ENCODE data around the gene BTNL8. TPM values are rescaled to one million over a fixed set of nuclear protein-coding genes. Genes with fewer than 3 reads are reported as not detected.

The BTNL8 gene
- total RNA-seq, 2 donors from 2014 or later: 0.21 TPM; not detected in 1

DNA sequence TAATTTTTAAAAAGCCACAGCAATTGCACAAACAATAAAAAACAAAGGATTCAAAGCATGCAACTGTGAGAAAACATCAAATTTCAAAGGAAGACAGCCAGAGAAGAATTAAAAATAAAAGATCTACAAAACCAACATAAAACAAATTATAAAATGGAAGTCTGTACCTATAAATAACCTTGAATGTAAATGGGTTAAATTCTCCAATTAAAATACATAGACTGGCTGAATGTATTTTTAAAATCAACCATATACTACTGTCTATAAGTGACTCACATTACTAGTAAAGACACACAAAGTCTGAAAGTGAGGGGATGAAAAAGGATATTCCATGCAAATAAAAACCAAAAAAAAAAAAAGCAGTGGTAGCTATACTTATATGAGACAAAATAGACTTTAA is 33.7 kb downstream of the BTNL8 start:
- intact Hi-C loops (cut with DNase I): no loop called here
- DNase-seq (no peak), ATAC-seq (no peak)

DNA sequence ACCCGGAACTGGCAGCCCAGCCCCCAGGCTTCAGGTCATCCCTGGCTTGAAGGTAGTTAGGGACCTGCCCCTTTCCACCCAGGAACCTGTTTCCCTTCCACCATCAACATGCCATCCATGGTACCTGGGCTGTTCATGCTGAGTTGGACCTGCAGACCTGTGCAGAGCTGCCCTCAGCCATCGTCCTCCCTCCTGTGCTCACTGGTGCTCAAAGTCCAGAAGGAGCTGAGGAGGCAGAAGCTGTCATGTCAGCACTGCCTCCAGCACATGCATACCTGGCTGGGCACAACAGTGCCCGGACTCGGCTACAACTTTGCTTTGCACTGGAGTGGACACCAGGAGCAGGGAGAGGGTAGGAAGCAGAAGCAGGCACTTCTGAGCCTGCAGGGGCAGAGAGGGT is 36.2 kb downstream of the BTNL8 start:
- DNase-seq (no peak), ATAC-seq (no peak)
- intact Hi-C loops (cut with DNase I): no loop called here

DNA sequence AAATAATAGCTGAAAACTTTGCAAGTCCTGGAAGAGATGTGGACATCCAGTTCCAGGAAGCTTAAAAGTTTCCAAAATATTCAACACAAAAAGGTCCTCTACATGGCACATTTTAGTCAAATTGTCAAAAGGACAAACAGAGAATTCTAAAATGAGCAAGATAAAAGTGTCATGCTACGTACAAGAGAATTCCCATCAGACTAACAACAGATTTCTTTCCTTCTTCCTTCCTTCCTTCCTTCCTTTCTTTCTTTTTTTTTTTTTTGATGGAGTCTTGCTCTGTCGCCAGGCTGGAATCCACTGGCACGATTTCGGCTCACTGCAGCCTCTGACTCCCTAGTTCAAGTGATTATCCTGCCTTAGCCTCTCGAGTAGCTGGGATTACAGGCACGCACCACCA is 39.3 kb downstream of the BTNL8 start:
- DNase-seq: no peak
- intact Hi-C loops (cut with DNase I): no loop called here
- ATAC-seq: no peak

DNA sequence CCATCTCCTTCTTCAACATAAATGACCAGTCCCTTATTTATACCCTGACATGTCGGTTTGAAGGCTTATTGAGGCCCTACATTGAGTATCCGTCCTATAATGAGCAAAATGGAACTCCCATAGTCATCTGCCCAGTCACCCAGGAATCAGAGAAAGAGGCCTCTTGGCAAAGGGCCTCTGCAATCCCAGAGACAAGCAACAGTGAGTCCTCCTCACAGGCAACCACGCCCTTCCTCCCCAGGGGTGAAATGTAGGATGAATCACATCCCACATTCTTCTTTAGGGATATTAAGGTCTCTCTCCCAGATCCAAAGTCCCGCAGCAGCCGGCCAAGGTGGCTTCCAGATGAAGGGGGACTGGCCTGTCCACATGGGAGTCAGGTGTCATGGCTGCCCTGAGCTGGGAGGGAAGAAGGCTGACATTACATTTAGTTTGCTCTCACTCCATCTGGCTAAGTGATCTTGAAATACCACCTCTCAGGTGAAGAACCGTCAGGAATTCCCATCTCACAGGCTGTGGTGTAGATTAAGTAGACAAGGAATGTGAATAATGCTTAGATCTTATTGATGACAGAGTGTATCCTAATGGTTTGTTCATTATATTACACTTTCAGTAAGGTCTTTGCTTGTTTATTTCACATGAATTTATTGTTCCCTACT is 51.5 kb downstream of the BTNL8 start:
- no peak for ATAC-seq
- no peak for DNase-seq
- intact Hi-C loops (cut with DNase I): no loop called here

DNA sequence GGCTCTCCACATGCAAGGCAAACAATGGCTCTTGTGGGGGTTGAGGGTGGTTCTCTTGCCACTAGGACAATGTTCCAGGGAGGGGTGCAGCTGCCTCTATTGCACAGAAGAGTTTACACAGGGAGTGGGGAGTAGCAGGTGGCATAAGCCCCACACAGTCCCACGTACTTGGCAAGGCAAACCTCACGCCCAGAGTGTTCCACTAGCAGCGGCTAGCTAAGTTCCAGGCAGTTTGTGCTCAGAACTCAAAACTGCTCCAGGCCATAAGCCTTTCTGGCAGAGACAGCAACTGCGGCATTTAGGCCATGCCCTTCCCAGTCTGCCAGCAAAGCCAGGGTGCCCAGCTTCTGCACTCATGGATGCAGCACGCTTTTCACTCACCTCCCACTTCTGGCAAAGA is 60.7 kb downstream of the BTNL8 start:
- intact Hi-C loops (cut with DNase I): no loop called here
- ATAC-seq (no peak), DNase-seq (no peak)

DNA sequence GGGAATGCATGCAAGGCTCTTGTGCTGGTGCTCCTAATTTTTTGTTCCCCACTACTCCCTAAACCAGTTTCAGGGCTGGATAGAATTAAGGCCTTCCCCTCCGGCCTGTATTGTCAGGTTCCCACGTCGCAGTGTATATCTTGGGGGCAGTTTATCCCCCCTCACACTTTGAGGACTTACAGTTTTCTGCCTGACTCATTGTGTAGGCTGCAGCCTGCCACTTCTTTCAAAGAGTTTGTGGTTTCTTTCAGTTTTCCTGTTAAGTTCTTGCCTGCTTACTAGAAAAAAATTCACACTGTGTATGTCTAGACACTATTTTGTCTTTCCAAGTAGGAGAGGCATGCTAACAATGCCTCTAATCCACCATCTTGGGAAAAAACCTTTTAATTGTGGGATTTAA is 61.2 kb downstream of the BTNL8 start:
- DNase-seq (no peak), ATAC-seq (no peak)
- intact Hi-C loops (cut with DNase I): no loop called here

DNA sequence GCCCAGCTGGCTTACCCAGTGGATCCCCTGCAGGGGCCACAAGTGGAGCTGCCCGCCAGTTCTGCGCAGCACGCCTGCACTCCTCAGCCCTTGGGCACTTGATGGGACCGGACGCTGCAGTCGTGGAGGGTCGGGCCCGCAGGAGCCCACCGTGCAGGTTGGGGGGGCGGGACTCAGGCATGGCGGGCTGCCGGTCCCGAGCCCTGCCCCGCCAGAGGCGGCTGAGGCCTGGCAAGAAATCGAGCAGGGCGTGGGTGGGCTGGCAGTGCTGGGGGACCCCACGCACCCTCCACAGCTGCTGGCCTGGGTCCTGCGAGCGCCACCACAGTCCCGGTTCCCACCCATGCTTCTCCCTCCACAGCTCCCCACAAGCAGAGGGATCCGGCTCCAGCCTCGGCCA is 70.4 kb downstream of the BTNL8 start:
- no peak for ATAC-seq
- no peak for DNase-seq
- intact Hi-C loops (cut with DNase I): no loop called here

DNA sequence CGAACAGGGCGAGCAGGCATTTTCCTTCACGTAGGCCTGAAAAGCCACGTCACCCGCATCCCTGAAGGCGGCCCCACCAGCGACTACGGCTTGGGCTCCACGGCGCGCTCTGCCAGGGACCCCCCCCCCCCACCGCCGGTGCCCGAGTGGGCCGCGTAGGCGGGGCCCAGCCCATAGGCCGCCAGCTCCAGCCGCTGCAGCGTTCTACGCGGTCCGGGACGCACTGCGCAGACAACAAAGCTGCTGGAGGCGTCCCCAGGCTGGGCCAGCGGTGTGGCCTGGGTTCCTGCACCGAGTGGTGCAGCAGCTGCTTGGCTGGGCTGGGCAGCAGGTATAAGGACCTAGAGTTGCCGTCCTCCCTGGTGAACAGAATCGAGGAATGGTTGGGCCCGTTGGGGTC is 71.4 kb downstream of the BTNL8 start:
- ATAC-seq: no peak
- intact Hi-C loops (cut with DNase I): no loop called here
- no peak for DNase-seq

DNA sequence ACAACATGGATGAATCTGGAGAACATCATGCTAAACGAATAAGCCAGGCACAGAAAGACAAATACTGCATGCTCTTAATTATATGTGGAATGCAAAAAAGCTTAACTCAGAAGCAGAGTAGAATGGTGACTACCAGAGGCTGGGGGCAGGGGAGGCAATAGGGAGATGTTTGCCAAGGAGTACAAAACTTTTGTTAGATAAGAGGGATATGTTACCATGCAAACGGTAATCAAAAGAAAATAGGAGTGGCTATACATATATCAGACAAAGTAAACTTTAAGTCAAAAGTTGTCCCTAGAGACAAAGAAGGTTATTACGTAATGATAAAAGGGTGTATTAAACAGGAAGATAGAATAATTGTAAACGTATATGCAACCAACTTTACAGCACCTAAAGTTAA is 71.9 kb downstream of the BTNL8 start:
- DNase-seq (no peak), ATAC-seq (no peak)
- intact Hi-C loops (cut with DNase I): no loop called here

DNA sequence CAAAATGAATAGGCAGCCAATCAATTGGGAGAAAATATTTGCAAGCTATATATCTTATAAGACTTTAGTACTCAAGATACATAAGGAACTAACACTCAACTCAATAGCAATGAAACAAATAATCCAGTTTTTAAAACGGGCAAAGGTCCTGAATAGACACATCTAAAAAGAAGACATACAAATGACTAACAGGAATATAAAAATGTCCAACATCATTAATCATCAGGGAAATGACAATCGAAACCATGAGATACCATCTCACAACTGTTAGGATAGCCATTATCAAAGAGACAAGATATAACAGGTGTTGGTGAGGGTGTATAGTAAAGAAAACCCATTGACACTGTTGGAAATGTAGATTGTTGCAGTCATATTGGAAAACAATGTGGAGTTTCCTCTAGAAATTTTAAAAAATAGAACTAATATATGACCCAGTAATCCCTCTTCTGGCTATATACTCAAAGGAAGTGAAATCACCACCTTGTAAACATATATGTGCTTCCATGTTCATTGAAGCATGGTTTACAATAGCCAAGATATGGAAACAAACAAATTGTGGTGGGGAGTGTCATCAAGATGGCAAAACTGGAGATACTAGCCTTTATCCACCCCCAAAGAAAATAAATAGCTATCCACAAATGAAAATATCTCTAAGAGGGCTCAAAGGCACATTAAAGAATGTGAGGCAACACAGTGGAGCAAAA is 75.8 kb downstream of the BTNL8 start:
- no peak for DNase-seq
- intact Hi-C loops (cut with DNase I): no loop called here
- no peak for ATAC-seq

DNA sequence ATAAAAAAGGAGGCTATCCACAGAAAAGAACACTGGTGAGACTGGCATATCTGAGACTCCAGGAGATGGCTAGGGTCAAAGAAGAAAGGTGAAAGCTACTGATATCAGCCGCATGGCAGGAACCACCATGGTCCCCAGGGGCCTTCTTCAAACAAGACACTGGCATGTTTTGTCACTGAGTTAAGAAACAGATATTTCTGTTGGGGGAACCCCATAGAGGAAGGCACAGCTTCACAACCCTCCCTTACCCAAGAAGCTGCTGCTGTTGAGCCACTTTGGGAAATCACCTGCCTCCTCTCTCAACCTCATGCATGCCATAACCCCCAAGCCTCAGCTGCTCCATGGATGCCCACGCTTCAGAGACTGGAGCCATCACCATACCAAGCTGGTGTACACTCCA is 76.4 kb downstream of the BTNL8 start:
- ATAC-seq (no peak), DNase-seq (no peak)
- intact Hi-C loops (cut with DNase I): no loop called here

DNA sequence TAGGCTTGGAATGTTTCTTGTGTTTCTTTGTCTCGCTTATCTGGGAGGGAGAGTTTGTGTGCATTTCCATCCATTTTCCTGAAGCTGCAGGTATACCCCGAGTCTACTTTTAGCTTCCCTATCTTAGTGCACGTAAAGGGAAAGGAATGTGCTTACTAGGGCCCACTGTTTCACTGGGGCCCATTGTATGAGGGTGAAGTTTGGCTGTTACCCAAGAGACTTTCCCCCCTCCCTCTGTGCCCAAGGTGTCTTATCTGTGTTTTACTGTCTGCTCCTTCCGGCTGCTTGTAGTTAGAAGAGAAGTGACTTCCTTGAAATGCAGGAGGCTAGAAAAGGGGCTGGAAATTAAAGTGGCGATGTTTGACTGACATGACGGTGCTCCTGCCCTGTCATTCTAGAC is 77.6 kb downstream of the BTNL8 start:
- no peak for ATAC-seq
- intact Hi-C loops (cut with DNase I): no loop called here

DNA sequence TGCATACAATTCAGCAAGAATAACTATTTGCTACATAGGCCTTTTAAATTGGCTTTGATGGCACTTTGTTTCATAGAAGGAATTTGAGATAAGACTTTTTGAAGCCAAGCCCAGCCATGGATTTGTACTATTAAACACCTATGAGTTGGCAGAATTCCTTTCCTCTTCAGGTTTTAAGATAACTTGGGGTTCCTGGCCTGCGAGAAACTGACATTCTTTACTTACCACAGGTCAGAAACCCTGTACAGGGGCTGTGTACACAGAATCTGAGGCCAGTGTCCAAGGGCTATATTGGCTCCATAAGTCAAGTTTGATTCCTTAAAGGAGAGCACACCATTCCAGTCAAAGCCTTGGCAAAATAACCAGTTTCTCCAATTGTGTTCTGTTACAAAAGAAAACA is 78.9 kb downstream of the BTNL8 start:
- DNase-seq: no peak
- intact Hi-C loops (cut with DNase I): no loop called here
- ATAC-seq: no peak

More for the DNA sequence above, 77.6 kb downstream of the BTNL8 start:
- DNase-seq: no peak

DNA sequence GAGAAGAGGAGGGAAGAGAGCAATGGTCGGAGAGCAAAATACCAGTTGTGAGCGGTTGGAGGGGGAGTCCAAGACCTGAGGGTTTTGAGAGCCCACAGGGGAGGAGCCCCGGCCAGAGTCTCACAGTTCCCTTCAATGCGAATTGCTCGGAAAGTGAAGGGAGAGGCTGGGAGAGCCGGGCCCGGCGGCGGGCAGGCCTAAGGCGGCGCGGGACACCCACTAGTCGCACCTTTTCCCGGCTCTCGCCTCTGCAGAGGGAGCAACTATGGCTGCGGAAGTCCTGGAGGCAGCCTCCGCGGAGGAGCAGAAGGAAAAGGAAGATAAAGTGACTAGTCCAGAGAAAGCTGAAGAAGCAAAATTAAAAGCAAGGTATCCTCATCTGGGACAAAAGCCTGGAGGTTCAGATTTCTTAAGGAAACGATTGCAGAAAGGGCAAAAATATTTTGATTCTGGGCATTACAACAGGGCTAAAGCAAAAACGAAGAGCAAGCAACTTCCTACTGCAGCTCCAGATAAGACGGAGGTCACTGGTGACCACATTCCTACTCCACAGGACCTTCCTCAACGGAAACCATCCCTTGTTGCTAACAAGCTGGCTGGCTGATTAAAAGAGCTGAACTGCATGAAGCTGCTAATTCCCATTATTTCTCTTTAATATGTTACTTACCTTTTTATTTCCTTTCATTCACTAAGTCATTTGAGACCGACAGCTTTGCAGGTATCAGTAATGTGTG is 83.2 kb downstream of the BTNL8 start:
- no peak for ATAC-seq
- no peak for DNase-seq
- intact Hi-C loops (cut with DNase I): no loop called here

DNA sequence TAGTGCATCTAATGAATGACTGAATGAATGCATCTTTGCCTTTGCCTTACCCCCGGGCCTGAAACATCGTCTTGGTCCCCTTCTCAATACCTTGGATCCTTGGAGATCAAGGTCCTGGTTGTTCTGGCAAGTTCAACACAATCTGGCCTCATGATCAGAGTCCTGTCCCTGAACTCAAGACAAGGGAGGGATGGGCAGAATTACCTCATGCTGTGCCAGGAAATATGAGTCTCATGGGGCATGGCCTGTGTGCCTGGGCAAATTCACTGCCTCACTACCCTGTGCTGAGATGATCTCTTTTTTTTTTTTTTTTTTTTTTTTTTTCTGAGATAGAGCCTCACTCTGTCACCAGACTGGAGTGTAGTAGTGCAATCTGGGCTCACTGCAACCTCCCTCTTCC is 89.1 kb downstream of the BTNL8 start:
- intact Hi-C loops (cut with DNase I): no loop called here
- DNase-seq (no peak), ATAC-seq (no peak)

DNA sequence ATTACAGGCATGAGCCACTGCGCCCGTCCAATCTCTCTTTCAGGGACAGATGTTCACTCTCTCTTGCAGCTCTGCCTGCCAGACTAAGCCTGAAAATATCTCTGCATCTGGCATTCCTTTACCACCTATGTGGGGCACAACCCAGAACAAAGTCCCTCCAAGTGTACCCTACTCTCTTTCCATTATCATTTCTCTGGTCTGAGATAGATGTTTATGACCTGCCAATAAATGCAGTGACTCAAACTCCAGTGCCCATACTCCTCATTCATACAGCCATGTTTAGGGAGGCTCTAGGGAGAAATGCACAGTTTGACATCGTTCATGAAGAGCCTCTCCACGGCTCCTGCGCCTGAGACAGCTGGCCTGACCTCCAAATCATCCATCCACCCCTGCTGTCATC is 89.6 kb downstream of the BTNL8 start, which contains the start of gene BTNL3:
Gene BTNL3 (plus strand): TSS at position 255 of the 400 bp plus-strand sequence. CDS start 183 bp downstream, outside the sequence.
- ATAC-seq (no peak), DNase-seq (no peak)
- intact Hi-C loops (cut with DNase I): no loop called here

DNA sequence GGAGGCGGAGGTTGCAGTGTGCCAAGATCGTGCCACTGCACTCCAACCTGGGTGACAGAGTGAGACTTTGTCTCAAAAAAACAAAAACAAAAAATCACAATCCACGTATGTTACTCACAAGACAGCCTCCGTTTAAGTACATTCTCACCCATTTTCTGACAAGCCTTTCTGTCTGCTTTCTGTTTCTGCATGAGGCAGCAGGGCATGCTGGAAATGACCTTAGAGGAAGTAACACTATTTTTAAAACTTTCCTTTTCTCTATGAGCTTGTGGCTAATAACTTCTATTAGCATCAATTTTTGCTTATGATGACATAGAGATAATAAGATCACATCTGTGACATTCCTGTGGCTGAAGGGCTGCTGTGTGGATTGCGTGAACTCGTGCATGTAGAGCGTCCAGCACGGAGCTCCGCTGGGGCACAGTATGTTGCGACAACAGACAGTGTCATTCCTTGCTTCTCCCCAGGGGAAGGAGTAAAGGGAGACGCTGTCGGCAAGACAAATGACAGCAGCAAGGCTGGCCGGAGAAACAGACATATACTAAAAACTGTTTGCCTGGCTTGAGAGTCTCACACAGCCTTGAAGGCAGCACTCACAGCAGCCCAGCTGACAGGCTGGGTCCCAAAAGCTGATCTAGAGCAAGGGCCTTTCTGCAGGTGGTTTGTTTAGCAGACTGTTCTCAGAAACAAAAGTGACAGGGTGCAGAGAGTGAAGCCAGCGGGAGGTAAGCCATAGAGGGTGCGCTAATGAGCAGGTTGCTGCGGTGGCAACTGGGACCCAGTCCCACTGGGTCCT is 91.3 kb downstream of the BTNL8 start:
- intact Hi-C loops (cut with DNase I): no loop called here
- ATAC-seq: no peak
- DNase-seq: no peak

DNA sequence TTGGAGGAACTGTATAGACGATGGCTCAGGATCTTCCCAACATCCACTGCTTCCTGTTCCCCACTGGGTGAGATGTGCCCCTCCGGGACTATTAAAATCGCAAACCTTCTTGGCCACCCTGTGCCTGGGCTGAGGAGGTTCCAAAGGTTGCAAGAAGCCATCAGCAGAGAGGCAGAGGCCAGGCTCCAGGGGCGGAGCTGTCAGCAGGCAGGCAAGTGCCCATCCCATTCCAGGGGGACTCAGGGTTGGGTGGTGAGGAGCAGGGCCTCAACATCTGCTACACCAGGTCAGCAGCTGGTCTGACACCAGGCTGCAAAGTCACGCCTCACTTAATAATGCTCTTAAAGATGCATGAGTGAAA is 91.9 kb downstream of the BTNL8 start:
- intact Hi-C loops (cut with DNase I): no loop called here
- DNase-seq (no peak), ATAC-seq (no peak)

Data from left cardiac atrium (tissue), 4 donors.